NCI-H446 treated with DMSO at 0.1 percent for 48 hours (cell line): ENCODE data around the gene AREG.

Experiments
- DNase-seq: peaks from one replicate; lab custom pipeline; 2025; lab: John Stamatoyannopoulos, UW

Gene AREG

DNA sequence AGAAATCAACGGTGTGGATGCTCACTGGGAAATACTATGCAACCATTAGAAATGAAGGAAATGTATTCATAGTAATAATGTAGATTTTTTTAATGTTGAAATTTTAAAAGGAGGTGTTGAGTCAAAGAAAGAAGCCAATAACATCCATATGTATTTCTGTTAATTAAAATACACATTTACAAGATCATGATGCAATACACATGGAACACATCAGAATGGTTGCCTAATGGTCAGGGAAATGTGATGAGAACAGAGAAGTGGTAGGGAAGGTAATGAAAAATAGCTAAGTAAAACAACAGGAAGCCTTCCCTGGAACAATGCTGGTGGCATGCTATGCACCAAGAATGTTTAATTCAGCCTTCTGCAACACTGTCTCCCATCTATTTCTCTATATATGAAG is 18.2 kb downstream of the AREG start:
- no peak for DNase-seq

DNA sequence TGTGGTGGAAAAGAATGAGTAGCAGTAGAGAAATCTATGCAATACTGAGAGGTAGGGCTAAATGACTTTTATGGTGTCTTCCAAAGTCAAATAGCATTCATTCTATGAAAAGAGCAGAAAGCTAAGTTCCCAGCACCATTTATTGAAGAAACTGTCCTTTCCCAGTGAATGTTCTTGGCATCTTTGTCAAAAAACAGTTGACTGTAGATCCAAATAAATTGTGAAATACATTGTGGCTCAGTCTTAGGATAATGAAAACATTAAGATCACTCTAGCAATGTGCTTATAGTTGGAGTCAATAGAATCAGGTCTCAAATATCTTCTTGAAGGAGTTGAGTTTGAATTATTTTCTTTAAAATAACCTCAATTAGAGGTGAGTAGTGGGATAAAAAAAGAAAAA is 19.4 kb downstream of the AREG start:
- no peak for DNase-seq

DNA sequence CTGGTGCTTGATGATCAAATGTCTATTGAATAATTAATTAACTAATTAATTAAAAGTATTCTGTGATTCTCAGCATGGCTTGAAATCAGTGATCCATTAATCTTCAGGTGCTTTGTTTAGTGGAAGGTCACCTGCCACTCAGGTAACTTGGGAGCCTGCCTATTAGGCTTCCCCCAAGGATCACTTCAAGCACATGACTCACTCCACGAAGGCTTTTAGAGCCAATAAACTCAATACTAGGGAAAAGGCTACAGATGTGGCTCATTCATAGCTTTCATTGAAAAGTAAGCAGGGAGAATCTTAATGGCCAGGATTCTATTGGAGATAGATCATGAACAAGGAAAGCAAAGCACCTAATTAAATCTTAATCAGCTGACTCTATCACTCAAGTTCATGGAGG is 21.3 kb downstream of the AREG start:
- DNase-seq: no peak

DNA sequence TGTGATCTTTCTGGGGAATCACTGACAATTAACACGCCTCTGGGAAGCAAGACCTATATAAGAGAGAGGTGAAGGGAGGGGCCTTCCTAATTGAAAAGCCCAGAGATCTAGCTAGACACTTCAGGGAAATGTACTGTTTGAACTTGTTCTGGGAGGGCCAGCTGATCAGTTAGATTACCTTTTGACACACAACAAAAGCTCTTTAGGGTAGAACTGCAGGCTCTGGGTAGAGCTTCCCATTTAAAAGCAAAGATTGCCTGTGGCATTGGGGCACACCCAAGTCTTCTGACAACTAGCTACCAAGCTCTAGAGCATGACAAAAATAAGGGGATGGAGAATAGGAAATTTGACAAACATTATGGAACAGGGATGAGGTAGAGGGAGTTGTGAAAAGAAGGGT is 26.3 kb downstream of the AREG start:
- DNase-seq: no peak

DNA sequence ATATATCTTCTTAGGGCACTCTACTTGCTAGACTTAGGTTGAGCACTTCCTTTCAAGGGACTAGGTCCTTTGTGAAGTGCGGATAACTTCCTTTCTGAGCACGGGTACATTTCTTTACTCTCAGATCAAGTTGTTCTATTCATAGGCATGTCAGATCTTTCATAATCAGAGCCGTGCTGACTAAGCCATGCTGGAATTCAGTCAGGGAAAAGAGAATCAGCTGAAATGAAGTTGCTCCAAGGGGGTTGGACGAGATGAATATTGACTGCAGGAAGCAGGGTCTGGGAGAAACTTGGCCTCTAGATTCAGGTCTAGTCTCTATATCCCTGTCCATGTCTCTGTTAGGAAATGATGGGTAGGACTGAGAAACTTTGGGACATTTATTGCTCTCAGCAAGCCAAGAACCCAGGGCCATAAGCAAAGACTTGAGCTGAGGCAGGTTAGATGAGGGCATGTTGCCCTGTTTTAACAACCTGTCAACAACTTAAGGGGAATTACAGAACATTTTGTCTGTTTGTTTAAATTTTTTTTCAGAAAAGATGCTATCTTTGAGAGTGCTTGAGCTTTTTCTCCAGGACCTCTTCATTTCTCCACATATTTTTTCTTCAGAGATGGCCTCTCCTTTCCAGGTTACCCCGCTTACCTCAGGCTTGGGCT is 28.3 kb downstream of the AREG start:
- DNase-seq: no peak

DNA sequence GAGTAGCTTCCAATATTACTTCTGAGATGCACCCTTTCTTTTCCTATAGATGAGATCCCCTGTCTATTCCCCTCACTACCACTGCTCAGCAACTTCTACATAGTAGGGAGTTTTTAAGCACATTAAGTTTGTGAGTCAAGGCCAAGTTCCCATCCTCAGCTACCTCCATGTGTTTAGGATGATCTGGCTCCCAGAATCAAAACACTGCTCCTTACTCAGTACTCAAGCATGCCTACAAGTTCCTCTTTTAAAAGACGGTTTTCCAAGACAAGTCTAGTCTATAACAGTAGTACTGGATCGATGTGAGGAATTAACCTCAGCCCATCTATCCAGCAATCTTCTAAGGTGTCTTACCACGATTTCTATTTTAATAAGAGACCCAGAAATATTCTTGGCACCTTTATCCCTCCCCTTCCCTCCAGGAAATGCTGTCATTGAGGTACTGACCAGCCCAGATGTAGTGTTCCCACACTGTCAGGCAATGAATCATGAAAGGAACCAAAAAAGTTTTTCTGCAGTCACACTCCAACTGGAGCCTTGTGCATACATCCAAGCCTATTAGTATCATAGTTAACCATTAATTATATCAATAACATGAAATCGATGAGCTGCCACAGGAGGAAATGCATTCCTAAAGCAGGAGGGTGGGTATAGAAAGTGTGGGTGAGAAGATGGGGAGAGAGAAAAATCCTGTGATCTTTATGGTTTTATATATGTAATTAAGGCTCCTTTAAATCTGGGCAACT is 29.6 kb downstream of the AREG start:
- DNase-seq: no peak

DNA sequence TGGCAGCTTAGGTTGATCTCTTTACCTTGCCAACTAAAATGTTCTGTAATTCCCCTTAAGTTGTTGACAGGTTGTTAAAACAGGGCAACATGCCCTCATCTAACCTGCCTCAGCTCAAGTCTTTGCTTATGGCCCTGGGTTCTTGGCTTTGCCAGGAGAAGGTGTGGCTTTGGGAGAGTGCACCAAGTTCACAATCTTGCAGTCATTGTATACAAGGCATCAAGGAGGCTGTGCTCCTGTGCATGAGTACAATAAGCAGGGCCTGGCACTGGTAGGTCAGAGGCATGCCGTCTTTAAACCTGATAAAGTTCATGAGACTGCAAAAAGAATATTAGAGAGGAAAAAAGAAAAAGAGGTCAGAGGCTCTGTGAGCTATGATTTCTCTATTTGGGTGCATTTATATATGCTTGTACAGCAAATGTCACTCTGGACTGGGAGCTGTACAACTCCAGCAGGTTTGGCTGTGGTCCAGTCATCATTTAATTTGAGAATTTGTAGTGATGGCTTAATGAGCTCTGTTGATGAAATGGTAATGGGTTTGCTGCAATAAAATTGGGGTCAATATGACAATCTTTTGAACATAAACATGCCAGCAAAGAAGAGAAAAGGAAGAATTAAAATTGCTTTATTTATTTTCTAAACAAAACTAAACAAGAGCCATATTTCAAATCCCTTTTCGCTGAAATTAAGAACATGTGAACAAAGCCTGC is 30.3 kb downstream of the AREG start:
- no peak for DNase-seq

DNA sequence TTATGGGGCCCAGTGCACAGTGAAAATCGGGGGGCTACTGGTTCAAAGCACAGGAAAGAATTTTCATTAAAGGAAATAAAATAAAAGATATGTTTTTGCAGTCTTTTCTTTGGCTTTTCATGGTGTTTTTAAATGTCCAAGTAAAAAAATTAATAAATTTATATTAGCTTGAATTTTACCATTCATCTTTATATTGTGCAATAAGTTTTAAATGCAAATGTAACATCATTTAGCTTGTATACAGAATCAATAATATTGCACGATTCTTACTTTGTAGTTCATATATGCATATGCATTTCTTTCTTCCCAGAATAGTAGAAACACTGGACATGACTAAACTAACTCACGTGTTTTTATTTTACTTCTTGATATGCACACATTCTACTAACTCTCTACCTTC is 31.0 kb downstream of the AREG start:
- DNase-seq: no peak

DNA sequence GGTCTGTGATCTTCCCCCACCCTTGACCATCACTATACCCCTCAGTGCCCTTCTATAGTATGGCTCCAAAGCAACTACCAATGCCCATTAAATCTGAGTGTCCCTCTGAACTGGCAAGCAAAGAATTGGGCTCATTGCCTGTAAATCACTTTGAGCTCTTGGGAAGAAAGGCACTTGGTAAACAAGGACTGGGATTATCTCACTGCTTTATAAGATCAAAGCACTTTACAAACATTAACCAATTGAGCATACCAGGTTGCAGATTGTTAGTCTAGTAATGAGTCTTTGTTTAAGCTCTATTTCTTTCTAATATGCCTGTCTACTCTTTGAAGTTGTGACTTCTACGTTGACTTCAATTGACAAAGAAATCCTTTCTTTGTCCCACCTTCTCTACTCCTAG is 34.1 kb downstream of the AREG start:
- no peak for DNase-seq

DNA sequence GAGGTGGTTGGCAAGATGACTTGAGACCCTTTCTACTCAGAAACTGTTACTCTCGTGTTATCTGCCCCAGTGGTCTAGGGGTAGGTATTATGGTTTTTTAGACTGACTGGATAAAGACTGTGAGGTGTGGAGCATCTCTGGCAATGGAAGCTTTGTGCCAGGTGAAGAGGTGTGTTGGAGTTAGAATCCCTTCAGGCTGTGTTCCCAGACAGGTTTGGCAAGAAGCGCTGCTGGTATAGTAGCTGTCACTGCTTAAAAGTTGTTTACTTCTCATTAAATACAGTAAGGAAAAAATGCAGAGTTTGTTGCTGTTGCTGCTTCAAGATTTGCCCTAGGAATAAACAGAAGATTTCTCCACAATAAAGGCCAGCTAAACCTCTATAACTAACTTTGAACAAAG is 35.3 kb downstream of the AREG start:
- no peak for DNase-seq

DNA sequence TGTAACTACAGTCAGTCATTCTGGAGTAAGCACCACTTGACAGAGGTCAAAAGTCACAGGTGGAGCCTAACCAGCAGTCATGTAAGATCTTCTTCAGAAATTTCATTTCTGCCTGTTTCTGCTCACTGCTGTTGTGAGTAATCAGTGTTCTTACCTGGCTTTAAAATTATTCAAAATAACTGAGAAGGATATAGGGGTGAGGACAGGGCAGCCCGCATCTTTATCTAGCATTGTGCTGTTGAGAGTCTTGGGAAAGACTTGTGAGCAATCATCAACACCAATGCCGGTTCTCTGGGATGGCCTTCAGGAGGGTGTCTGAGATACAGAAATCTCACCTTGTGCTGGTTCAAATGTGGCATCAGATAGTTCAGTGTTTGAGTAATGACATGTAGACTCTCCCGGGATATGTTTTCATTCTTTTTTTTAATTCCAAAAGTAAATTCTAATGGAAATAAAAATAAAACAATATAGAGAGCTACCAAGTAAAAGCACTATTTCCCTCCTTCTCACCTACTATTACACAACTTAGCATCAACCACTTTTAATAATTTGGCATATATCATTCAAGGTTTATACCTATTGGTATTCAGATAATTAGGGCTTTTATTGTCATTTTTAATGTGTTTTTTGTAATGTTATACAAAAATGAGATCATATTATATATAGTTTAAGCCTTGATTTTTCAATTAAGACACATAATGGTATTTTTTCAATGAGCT is 37.1 kb downstream of the AREG start:
- DNase-seq: no peak

DNA sequence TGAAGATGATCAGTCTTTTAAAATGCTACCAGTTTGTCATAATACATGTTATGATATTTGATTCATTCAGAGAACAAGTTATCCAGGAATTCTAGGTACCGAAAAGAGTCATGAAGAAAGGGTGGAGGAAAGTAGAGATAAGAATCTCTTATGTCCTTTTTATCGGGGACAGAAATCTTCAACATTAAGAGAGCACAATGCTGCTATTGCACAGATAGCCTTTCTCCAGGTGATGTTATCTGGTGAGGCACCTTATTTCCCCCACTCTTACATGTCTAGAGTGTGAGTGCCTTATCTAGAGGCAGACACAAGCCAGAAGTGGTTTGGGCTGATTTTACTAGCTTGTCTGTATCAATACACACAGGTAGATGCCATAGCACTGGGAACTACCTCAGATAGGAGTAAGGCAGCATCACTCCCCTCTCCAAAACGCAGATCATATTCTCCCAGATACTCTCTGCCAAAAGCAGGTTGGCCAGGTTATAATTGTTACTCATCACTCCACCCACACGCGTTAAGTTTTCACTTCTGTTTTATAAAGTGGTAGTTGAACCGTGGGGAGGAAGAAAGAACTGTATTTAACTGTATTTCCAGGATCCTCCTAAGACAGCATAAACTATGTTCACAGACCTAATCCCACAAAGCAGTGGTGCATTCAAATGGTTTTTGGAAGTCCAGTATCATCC is 38.4 kb downstream of the AREG start:
- DNase-seq: no peak

DNA sequence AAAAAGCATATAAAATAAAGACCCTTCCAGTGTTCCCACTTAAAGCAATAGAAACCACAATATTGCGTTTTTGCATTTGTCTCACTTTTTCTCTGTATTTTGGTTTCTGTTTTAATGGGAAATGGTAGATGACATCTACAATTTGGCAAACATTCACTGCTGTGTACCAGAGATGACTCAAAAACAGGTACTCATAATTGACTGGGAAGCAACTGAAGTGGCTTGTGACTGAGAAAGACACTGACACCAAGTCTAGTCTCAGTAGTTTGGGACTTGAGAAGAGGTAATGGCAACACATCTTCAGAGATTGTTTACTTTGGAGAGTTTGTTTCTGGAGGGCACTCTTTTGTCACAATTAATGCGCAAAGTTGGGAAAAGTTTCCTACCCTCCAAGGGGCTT is 42.0 kb downstream of the AREG start:
- no peak for DNase-seq

DNA sequence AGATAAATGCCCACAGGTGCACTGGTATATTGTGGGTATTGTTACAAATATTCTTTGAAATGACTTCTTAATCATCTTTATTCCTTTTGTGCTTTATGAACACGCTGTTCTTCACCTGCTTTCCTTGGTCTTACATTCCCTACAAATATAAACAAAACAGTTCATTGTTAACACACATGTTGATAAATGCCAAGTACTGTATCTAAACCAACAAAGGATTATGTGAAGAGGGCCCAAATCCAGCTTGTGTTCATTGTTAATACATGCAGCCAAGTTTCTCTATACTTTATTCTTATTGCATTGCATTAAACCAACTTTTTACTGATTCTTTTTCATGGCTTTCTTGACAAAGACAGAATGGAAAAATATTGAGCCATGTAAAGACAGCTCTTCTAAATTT is 42.8 kb downstream of the AREG start:
- no peak for DNase-seq

DNA sequence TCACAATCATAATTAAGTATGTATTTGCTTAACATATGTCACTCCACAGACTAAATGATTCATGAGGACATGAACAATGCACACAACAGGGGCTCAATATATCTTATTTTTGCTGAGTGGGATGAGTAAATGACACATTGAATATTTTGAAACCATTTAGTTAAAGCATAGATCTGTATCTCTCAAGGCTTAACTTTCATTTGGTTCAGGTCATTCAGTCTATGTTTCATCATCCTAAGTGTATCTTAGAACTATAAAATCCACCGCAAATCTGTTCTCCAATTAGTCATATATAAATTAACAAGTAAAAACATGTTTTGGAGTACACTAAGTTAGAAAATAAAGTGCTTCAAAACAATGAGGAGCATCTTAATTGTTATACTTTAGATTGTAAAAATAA is 45.8 kb downstream of the AREG start:
- DNase-seq: no peak

DNA sequence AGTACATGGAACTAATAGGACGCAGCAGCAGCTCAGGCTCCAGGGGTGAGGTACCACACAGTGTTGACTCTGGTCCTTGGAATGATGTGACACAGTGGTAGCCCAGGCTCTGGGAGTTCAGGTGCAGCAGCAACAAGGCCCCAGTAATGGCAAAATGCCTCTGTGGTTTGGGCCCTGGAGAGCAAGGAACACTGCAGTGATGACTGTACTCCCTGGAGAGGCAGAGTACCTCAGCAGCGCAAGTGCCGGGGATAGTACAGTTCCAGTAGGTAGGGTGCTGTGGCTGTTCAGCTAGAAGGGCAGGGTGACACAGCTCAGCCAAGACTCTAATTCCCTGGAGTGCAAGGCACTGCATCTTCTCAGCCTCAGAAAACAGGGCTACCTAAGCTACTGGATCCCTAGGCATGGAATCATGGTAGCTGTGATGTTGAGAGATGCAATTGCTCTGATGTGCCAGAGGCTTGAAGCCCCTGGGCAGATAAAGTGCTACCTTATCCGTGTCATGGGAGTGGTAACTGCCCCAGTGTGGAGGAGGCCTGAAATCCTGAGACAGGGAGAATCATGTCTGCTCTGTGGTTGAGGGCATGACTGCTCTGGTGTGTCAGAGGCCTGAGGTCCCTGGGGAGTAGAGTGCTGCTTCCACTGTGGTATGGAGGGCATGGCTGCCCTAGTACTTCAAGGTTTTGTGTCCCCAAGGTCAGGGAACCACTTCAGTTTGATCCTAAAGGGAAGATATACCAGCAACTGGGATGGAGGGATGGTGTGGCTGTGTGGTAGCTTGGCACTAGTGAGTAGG is 55.2 kb downstream of the AREG start:
- no peak for DNase-seq

DNA sequence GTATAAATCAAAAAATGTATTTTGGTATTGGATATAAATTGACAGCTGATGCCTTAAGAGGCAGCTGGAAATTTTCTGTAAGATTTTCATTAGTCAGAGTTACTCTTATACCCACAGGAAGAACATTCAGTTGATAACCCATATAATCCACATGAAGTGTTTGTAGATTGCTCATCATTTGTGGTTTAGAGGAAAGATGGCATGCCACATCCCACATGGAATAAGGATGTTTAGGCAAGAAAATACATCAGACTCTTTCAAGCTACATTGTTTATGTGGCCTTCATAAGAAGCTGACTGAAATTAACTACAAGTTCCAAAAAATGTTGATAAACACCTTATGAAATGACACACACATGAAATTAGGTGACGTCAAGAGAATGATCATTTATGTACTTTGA is 56.6 kb downstream of the AREG start:
- DNase-seq: no peak

DNA sequence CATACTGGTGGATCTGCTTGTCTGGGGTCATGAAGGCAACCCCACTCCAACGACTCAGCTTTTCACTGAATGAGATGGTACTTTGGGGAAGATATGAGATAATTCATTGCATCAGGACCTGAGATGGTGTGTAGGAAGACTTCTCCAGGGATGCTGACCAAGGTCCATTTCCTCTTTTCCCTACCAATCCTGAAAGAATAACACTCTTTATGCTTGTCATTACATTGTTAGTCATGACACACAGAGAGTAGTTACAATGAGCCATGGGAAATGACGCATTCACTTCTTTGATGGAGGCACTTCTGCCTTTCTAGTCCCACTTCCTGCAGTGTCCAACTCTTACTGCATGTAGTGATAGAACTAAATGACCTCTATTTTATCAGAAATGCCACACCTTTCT is 58.6 kb downstream of the AREG start:
- no peak for DNase-seq

DNA sequence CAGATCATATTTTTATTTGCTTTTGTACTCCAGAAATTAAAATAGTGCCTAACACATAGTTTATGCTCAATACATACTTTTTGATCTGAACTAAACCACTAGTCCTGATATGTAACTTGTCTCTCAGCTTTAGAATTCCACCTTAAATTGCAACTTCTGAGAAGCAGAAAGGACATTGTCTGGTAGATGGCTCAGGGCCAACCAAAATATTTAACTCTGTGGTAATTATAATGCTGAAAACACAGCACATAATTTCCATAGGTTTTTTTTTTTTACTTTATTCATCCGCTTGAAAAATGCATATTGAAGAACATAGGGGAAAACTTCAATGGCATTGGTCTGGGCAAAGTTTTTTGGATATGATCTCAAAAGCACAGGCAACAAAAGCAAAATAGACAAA is 59.3 kb downstream of the AREG start:
- no peak for DNase-seq
